Hepatocyte (in vitro differentiated cells): ENCODE results near the gene ZCCHC7.

Source experiments
- EZH2 ChIP-seq: fragments of 200-600 bp; sonication (generic); IDR thresholded peaks from 2 replicates; pipeline ENCODE4 v1.6.1; 2016; ENCODE audit warnings: antibody characterized with exemption, mild to moderate bottlenecking, borderline replicate concordance
- EZH2phosphoT487 ChIP-seq: fragments of 200-600 bp; sonication (generic); IDR thresholded peaks from one replicate; pipeline ENCODE4 v1.6.1; 2018; ENCODE audit warnings: antibody characterized with exemption, mild to moderate bottlenecking, low read depth, moderate library complexity; ENCODE audit not compliant: unreplicated experiment, severe bottlenecking
- TF ChIP-seq, protein P1 (sequence below): fragments of 200-600 bp; sonication (generic); IDR thresholded peaks from 2 replicates; pipeline ENCODE4 v1.5.1; 2016; ENCODE audit warnings: antibody characterized with exemption, mild to moderate bottlenecking; ENCODE audit not compliant: poor library complexity

DNA sequence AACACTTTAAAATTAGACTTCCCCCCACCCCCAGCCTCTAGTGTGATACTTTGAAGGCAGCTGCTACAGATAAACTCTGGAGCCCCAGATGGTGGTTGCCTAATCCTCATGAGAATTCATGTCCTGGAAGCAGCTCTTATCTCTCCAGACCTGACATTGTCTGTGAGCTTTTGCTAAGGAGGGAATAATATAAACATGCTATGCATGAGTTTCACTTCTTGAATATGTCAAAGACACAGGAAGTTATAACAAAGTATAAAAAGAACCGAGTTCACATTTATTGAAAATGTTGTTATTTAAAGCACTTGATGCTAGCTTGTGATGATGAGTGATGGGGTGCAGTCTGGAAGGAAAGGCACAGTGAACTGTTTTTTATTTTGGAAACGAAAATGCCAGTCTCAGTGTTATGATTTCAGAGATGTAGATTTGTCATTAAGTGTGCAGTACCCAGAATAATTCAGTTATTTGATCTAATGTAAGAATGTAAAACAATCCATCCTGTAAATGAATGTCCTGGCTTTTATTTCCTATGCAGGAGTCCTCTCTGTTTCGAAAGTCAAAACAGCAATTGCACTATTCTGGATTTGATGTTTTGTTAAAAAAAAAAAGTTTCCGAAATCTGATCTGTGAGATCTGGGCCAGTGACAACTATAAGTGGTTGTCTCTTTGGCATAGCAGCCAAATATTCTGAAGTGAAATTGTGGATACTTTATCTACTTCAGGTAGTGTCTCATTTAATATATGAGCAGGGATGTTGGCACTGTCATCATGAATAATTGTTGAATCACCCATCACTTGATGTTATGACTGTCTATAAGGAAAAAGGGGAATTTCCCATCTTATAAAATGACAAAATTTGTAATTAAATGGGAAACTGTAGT lies 77.0 kb downstream of the ZCCHC7 start:
- TF ChIP-seq, protein P1, sequence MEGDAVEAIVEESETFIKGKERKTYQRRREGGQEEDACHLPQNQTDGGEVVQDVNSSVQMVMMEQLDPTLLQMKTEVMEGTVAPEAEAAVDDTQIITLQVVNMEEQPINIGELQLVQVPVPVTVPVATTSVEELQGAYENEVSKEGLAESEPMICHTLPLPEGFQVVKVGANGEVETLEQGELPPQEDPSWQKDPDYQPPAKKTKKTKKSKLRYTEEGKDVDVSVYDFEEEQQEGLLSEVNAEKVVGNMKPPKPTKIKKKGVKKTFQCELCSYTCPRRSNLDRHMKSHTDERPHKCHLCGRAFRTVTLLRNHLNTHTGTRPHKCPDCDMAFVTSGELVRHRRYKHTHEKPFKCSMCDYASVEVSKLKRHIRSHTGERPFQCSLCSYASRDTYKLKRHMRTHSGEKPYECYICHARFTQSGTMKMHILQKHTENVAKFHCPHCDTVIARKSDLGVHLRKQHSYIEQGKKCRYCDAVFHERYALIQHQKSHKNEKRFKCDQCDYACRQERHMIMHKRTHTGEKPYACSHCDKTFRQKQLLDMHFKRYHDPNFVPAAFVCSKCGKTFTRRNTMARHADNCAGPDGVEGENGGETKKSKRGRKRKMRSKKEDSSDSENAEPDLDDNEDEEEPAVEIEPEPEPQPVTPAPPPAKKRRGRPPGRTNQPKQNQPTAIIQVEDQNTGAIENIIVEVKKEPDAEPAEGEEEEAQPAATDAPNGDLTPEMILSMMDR, result no peak
- no peak for TF ChIP-seq EZH2
- no peak for TF ChIP-seq EZH2phosphoT487
